Large intestine (tissue), 3 donors: ENCODE data around the gene ERCC6L. TPM values are rescaled to one million over a fixed set of nuclear protein-coding genes. Genes with fewer than 3 reads are reported as not detected.

Source experiments
- DNase-seq, 2 donors: peaks; one replicate each; pipeline versions ENCODE4 v3.0.0 to v3.0.0-alpha.2; 2013
- H3K27ac ChIP-seq: one replicate; pipeline ENCODE4 v1.5.1; 2013; ENCODE audit warnings: low read length
- H3K27me3 ChIP-seq: 2 replicates; pipeline ENCODE4 v1.6.1; 2013; ENCODE audit warnings: low read length; ENCODE audit not compliant: control insufficient read depth, insufficient read depth
- H3K36me3 ChIP-seq: 2 replicates; pipeline ENCODE4 v1.6.1; 2013; ENCODE audit warnings: low read length; ENCODE audit not compliant: control insufficient read depth, insufficient read depth
- H3K4me1 ChIP-seq: one replicate; pipeline ENCODE4 v1.6.1; 2013; ENCODE audit warnings: low read length; ENCODE audit not compliant: control insufficient read depth, insufficient read depth
- H3K4me3 ChIP-seq: one replicate; pipeline ENCODE4 v1.5.1; 2013; ENCODE audit warnings: low read length
- H3K9me3 ChIP-seq: one replicate; pipeline ENCODE4 v1.6.1; 2013; ENCODE audit warnings: mild to moderate bottlenecking, low read depth, low read length, moderate library complexity; ENCODE audit not compliant: control insufficient read depth
- whole genome bisulfite sequencing: methylation state at CpG from one replicate; pipeline ENCODE4 v1.1.5; 2013; ENCODE audit warnings: low lambda C conversion rate; ENCODE audit not compliant: insufficient coverage; 5-methylcytosine and 5-hydroxymethylcytosine counted together
- polyA plus RNA-seq: library from polyadenylated mRNA; unstranded; fragments of 120-200 nt; gene quantifications from one replicate; pipeline ENCODE4 v1.2.1, GENCODE V29; 2013

Gene ERCC6L
- polyA plus RNA-seq, 1 donor: 2.4 TPM

- no peak for DNase-seq
- Histone ChIP-seq H3K9me3 (no peaks in the 10 kb centered on the region), H3K36me3 (peaks cover 49% of the 10 kb centered on the region), H3K27ac (no peak overlapping the region), H3K4me3 (no peak overlapping the region), H3K4me1 (no peaks in the 10 kb centered on the region), H3K27me3 (no peaks in the 10 kb centered on the region)
- WGBS: no CpG with 5 or more reads among the region's 5 CpGs
These were observed 31.6 kb upstream of the ERCC6L start for GRCh38 chrX:72270316-72270866.

DNA sequence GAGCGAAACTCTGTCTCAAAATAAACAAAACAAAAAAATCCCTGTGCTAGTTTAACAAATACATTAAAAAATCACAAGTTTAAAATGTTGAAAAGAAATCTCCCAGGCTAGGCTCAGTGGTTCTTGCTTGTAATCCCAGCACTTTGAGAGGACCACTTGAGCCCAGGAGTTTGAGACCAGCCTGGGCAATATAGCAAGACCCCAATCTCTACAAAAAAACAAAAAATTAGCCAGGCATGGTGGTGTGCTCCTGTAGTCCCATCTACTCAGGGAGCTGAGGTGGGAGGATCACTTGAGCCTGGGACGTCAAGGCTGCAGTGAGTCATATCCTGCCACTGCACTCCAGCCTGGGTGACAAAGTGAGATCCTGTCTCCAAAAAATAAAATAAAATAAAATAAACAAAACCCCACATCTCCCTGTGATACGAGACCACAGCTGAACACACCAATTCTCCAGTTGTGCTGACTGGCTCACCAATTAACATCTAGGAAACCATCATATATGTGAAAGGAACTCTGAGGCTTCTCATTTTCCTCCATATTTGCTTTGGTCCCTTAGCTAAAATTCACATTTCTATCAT, 30.9 kb upstream of the ERCC6L start:
- H3K27me3 ChIP-seq: no peaks in the 10 kb centered on the region
- H3K27ac ChIP-seq: no peak overlapping the region
- H3K36me3 ChIP-seq: peaks cover 45% of the 10 kb centered on the region
- H3K4me3 ChIP-seq: no peak overlapping the region
- no peaks in the 10 kb centered on the region for H3K9me3 ChIP-seq
- WGBS: no CpG with 5 or more reads among the region's 3 CpGs
- no peaks in the 10 kb centered on the region for H3K4me1 ChIP-seq
- DNase-seq: no peak

- no peak for DNase-seq
- Histone ChIP-seq H3K27me3 (no peaks in the 10 kb centered on the region), H3K36me3 (peaks cover 36% of the 10 kb centered on the region), H3K9me3 (no peaks in the 10 kb centered on the region), H3K4me3 (no peak overlapping the region), H3K27ac (no peak overlapping the region), H3K4me1 (no peaks in the 10 kb centered on the region)
- WGBS: no CpG with 5 or more reads among the region's 2 CpGs
These were observed 30.0 kb upstream of the ERCC6L start for GRCh38 chrX:72268597-72269365.

- no peak for DNase-seq
- Histone ChIP-seq H3K27ac (no peak overlapping the region), H3K9me3 (no peaks in the 10 kb centered on the region), H3K4me1 (no peaks in the 10 kb centered on the region), H3K36me3 (peaks cover 8% of the 10 kb centered on the region), H3K27me3 (no peaks in the 10 kb centered on the region), H3K4me3 (no peak overlapping the region)
- WGBS: 100% methylated on average over 1 of the region's 3 CpGs
These were observed 26.4 kb upstream of the ERCC6L start for GRCh38 chrX:72265263-72265662.

DNA sequence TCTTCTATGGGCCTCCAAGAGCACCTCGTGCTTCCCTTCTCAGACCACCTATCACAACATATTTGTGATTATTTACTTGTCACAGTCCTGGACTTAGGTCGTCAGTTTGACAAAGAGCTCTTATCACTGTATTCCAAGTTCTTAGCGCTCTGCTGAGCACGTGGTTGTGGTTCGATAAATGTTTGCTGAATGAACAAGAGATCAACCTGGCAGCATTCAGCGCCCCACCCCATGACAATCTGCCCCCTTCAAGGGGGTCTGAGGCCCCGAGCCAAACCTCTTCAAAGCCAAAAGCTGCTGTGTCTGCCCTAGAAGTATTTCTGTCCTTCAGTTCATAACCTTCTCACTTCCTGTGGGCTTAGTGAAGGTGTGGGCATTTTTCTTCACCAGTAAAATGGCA, 23.2 kb upstream of the ERCC6L start:
- WGBS: no CpG with 5 or more reads among the region's 7 CpGs
- no peaks in the 10 kb centered on the region for H3K27me3 ChIP-seq
- no peak overlapping the region for H3K4me3 ChIP-seq
- no peak for DNase-seq
- H3K27ac ChIP-seq: no peak overlapping the region
- no peaks in the 10 kb centered on the region for H3K36me3 ChIP-seq
- no peaks in the 10 kb centered on the region for H3K9me3 ChIP-seq
- no peaks in the 10 kb centered on the region for H3K4me1 ChIP-seq

- no peak overlapping the region for H3K4me3 ChIP-seq
- no CpG with 5 or more reads among the region's 4 CpGs for WGBS
- H3K27ac ChIP-seq: no peak overlapping the region
- no peak for DNase-seq
- H3K4me1 ChIP-seq: no peaks in the 10 kb centered on the region
- H3K36me3 ChIP-seq: no peaks in the 10 kb centered on the region
- no peaks in the 10 kb centered on the region for H3K27me3 ChIP-seq
- no peaks in the 10 kb centered on the region for H3K9me3 ChIP-seq
These were observed 21.6 kb upstream of the ERCC6L start for GRCh38 chrX:72260448-72260847.

DNA sequence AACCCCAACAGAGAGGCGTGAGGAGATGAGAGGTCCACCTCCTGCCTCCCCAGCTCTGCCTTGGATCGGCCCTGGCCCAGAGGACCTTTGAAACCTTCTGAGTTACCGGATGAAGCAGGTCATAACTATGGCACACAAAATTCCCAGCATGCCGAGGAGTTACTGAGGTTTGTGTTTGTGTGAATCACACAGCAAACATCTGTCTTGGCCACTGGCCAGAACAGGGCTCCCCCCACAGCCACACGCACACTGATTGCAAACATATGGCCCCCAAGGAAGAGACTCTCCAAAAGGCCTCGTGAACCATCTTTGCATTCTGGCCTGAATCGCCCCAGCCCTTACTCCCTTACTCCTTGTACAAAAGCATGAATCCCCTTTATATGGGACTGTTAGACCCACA, 19.3 kb upstream of the ERCC6L start:
- Histone ChIP-seq H3K27ac (no peak overlapping the region), H3K4me3 (no peak overlapping the region), H3K36me3 (no peaks in the 10 kb centered on the region), H3K4me1 (no peaks in the 10 kb centered on the region), H3K27me3 (no peaks in the 10 kb centered on the region), H3K9me3 (no peaks in the 10 kb centered on the region)
- no CpG with 5 or more reads among the region's 7 CpGs for WGBS
- no peak for DNase-seq

DNA sequence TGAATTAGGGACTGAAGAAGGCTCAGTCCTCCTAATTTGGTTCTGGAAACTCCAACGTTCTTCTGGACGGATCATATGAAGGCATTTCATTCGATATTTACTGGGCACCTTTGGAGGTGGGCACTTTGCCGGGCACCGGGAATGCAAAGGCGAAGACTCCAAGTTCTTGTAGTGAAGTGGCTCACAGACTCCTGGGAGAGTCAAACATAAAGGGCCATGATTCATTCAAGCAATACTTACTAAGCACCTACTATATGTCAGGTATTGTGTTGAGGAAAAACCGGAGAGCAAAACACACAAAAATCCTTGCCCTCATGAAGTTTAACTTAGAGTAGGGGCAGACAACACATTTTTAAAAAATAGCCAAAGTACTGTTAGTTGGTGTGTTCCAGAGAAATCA, 17.0 kb upstream of the ERCC6L start:
- no peak overlapping the region for H3K4me3 ChIP-seq
- no peaks in the 10 kb centered on the region for H3K9me3 ChIP-seq
- no peaks in the 10 kb centered on the region for H3K4me1 ChIP-seq
- no peak for DNase-seq
- 100% methylated on average over 1 of the region's 7 CpGs for whole genome bisulfite sequencing
- H3K36me3 ChIP-seq: no peaks in the 10 kb centered on the region
- H3K27me3 ChIP-seq: no peaks in the 10 kb centered on the region
- no peak overlapping the region for H3K27ac ChIP-seq

GRCh38 chrX:72255445-72255844, 16.6 kb upstream of the ERCC6L start:
- H3K4me3 ChIP-seq: no peak overlapping the region

DNA sequence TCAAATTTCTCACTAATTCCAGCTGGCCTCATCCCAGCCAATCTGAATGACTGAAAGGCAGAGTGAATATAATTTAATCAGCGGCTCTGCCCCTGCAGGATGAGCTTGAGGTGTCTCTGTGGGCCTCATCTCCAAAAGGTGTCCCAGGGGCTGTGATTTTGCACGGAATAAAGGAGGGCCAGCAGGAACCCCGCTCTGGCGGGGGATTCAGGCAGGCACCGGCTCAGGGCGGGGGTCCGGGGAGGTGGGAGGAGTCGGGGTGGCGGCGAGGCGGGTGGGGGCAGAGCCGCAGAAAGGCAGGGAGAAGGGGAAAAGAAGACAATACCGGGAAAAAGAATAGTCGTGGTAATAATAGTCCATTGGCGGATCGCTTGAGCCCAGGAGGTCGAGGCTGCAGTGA, 16.0 kb upstream of the ERCC6L start:
- Histone ChIP-seq H3K4me1 (no peaks in the 10 kb centered on the region), H3K36me3 (no peaks in the 10 kb centered on the region), H3K4me3 (no peak overlapping the region), H3K27me3 (no peaks in the 10 kb centered on the region), H3K9me3 (no peaks in the 10 kb centered on the region), H3K27ac (no peak overlapping the region)
- no peak for DNase-seq
- WGBS: no CpG with 5 or more reads among the region's 17 CpGs

More at GRCh38 chrX:72255445-72255844, 16.6 kb upstream of the ERCC6L start:
- H3K4me1 ChIP-seq: no peaks in the 10 kb centered on the region
- no peaks in the 10 kb centered on the region for H3K36me3 ChIP-seq
- H3K27me3 ChIP-seq: no peaks in the 10 kb centered on the region
- peak; percentile 24 to 29 for DNase-seq
- H3K9me3 ChIP-seq: no peaks in the 10 kb centered on the region
- H3K27ac ChIP-seq: no peak overlapping the region
- WGBS: no CpG with 5 or more reads among the region's 24 CpGs

GRCh38 chrX:72253686-72254085, 14.9 kb upstream of the ERCC6L start:
- Histone ChIP-seq H3K4me1 (no peaks in the 10 kb centered on the region), H3K27ac (no peak overlapping the region), H3K27me3 (no peaks in the 10 kb centered on the region), H3K9me3 (no peaks in the 10 kb centered on the region), H3K4me3 (no peak overlapping the region), H3K36me3 (no peaks in the 10 kb centered on the region)
- no peak for DNase-seq
